GM21390 (cell line): ENCODE measurements around the gene MAGI1.

Experiments
- ATAC-seq: cut with Tn5 transposase; IDR thresholded peaks from one replicate; pipeline ENCODE4 v1.9.1; 2021; ENCODE audit not compliant: unreplicated experiment

Gene MAGI1

GRCh38 chr3:65343026-65343425, 695.7 kb downstream of the MAGI1 start:
- no peak for ATAC-seq

GRCh38 chr3:65342084-65342683, 696.5 kb downstream of the MAGI1 start:
- peak; percentile 71 for ATAC-seq

- ATAC-seq: no peak
These were observed 699.5 kb downstream of the MAGI1 start for GRCh38 chr3:65339192-65339740.

GRCh38 chr3:65338571-65338970, 700.1 kb downstream of the MAGI1 start:
- no peak for ATAC-seq

- no peak for ATAC-seq
These were observed 703.1 kb downstream of the MAGI1 start for GRCh38 chr3:65335587-65335986.

- no peak for ATAC-seq
These were observed 704.6 kb downstream of the MAGI1 start for GRCh38 chr3:65334045-65334665.

GRCh38 chr3:65331730-65332129, 707.0 kb downstream of the MAGI1 start:
- no peak for ATAC-seq

GRCh38 chr3:65330072-65330471, 708.6 kb downstream of the MAGI1 start:
- ATAC-seq: no peak

GRCh38 chr3:65328148-65328547, 710.6 kb downstream of the MAGI1 start:
- no peak for ATAC-seq

GRCh38 chr3:65326574-65326973, 712.1 kb downstream of the MAGI1 start:
- ATAC-seq: no peak

- no peak for ATAC-seq
These were observed 715.8 kb downstream of the MAGI1 start for GRCh38 chr3:65322910-65323309.

GRCh38 chr3:65318231-65318630, 720.5 kb downstream of the MAGI1 start:
- no peak for ATAC-seq

GRCh38 chr3:65314916-65315315, 723.8 kb downstream of the MAGI1 start:
- no peak for ATAC-seq

GRCh38 chr3:65314269-65314668, 724.4 kb downstream of the MAGI1 start:
- ATAC-seq: no peak

GRCh38 chr3:65313666-65314065, 725.1 kb downstream of the MAGI1 start:
- ATAC-seq: no peak

GRCh38 chr3:65305836-65306235, 732.9 kb downstream of the MAGI1 start:
- ATAC-seq: no peak
